BE2C (cell line): Measurements from ENCODE around the gene RIBC2.
"Not testable (repeated sequence)": the region's sequence is repeated elsewhere in the genome, so short reads cannot be mapped to it uniquely, and the experiment has no call there.

ENCODE experiments used
- DNase-seq: peaks from one replicate; pipeline ENCODE4 v3.0.0-alpha.2; 2020
- H3K27me3 ChIP-seq: fragments of 250-450 bp; sonication (Bioruptor Pico); 2 replicates; pipeline ENCODE4 v1.5.1; 2020; ENCODE audit warnings: mild to moderate bottlenecking
- H3K36me3 ChIP-seq: fragments of 250-450 bp; sonication (Bioruptor Pico); 2 replicates; pipeline ENCODE4 v1.5.1; 2020; ENCODE audit warnings: mild to moderate bottlenecking
- H3K4me1 ChIP-seq: fragments of 250-450 bp; sonication (Bioruptor Pico); 2 replicates; pipeline ENCODE4 v1.5.1; 2020
- H3K4me3 ChIP-seq: 2 replicates; pipeline ENCODE4 v1.5.1; 2011; ENCODE audit warnings: low read depth, low read length
- H3K9me3 ChIP-seq: fragments of 250-450 bp; sonication (Bioruptor Pico); 2 replicates; pipeline ENCODE4 v1.5.1; 2020
- CTCF ChIP-seq: IDR thresholded peaks from 2 replicates; pipeline ENCODE4 v1.5.1; 2012; ENCODE audit warnings: mild to moderate bottlenecking, low read depth, low read length

RIBC2 gene

GRCh38 chr22:45455621-45456020 lies 42.1 kb downstream of the RIBC2 start:
- no peak overlapping the region for H3K4me3 ChIP-seq
- no peaks in the 10 kb centered on the region; the same call in 1 of the 2 replicates for H3K4me1 ChIP-seq
- DNase-seq = no peak
- H3K9me3 ChIP-seq = no peaks in the 10 kb centered on the region
- no peaks in the 10 kb centered on the region for H3K36me3 ChIP-seq
- H3K27me3 ChIP-seq = no peaks in the 10 kb centered on the region
- no peak for TF ChIP-seq CTCF

GRCh38 chr22:45456811-45457210 lies 43.3 kb downstream of the RIBC2 start:
- Histone ChIP-seq H3K4me1 (no peaks in the 10 kb centered on the region; the same call in 1 of the 2 replicates), H3K9me3 (no peaks in the 10 kb centered on the region), H3K27me3 (no peaks in the 10 kb centered on the region), H3K4me3 (no peak overlapping the region), H3K36me3 (no peaks in the 10 kb centered on the region)
- no peak for TF ChIP-seq CTCF
- no peak for DNase-seq

- Histone ChIP-seq H3K9me3 (no peaks in the 10 kb centered on the region), H3K4me3 (no peak overlapping the region), H3K27me3 (no peaks in the 10 kb centered on the region), H3K36me3 (no peaks in the 10 kb centered on the region), H3K4me1 (no peaks in the 10 kb centered on the region; the same call in 1 of the 2 replicates)
- no peak for TF ChIP-seq CTCF
- no peak for DNase-seq
These were observed 45.0 kb downstream of the RIBC2 start for GRCh38 chr22:45458532-45458931.

GRCh38 chr22:45459235-45459634 lies 45.7 kb downstream of the RIBC2 start:
- no peak for TF ChIP-seq CTCF
- DNase-seq = no peak
- H3K36me3 ChIP-seq = no peaks in the 10 kb centered on the region
- no peaks in the 10 kb centered on the region for H3K9me3 ChIP-seq
- no peaks in the 10 kb centered on the region; the same call in 1 of the 2 replicates for H3K4me1 ChIP-seq
- H3K27me3 ChIP-seq = no peaks in the 10 kb centered on the region
- H3K4me3 ChIP-seq = no peak overlapping the region

- Histone ChIP-seq H3K4me3 (no peak overlapping the region), H3K9me3 (no peaks in the 10 kb centered on the region), H3K4me1 (peaks cover 4% of the 10 kb centered on the region; the same call in 1 of the 2 replicates), H3K36me3 (no peaks in the 10 kb centered on the region), H3K27me3 (no peaks in the 10 kb centered on the region)
- no peak for DNase-seq
- no peak for TF ChIP-seq CTCF
These were observed 47.0 kb downstream of the RIBC2 start for GRCh38 chr22:45460288-45461109.

- peaks cover 4% of the 10 kb centered on the region; the same call in 1 of the 2 replicates for H3K4me1 ChIP-seq
- H3K36me3 ChIP-seq = no peaks in the 10 kb centered on the region
- TF ChIP-seq CTCF = peak; percentile 42
- no peaks in the 10 kb centered on the region; the same call in 1 of the 2 replicates for H3K9me3 ChIP-seq
- no peak for DNase-seq
- no peaks in the 10 kb centered on the region; the same call in 1 of the 2 replicates for H3K27me3 ChIP-seq
- no peak overlapping the region for H3K4me3 ChIP-seq
These were observed 48.7 kb downstream of the RIBC2 start for GRCh38 chr22:45462034-45462655.

- not testable (repeated sequence) for H3K4me1 ChIP-seq, H3K4me3 ChIP-seq, DNase-seq, H3K36me3 ChIP-seq, H3K9me3 ChIP-seq, H3K27me3 ChIP-seq
These were observed 50.2 kb downstream of the RIBC2 start for GRCh38 chr22:45463691-45464090.
